HG02588 (cell line): ENCODE results near the gene FRYL.

Source experiments
- ATAC-seq: cut with Tn5 transposase; IDR thresholded peaks from one replicate; pipeline ENCODE4 v1.9.1; 2021; ENCODE audit warnings: mild to moderate bottlenecking, moderate library complexity; ENCODE audit not compliant: unreplicated experiment

FRYL gene

GRCh38 chr4:48498895-48499294 lies 281.2 kb downstream of the FRYL start:
- no peak for ATAC-seq

- ATAC-seq = no peak
Measured at GRCh38 chr4:48495941-48496340, 284.1 kb downstream of the FRYL start.

- ATAC-seq = no peak
Measured at GRCh38 chr4:48493452-48494100, 286.5 kb downstream of the FRYL start.

- no peak for ATAC-seq
Measured at GRCh38 chr4:48491514-48492176, 288.4 kb downstream of the FRYL start.

- no peak for ATAC-seq
Measured at GRCh38 chr4:48490680-48491513, 289.2 kb downstream of the FRYL start.

- peak; percentile 42 for ATAC-seq
Measured at GRCh38 chr4:48490012-48490679, 289.9 kb downstream of the FRYL start, which contains the start of gene ZAR1. ZAR1 (plus strand) TSS chr4:48490252; CDS start chr4:48490292, 40 bp downstream.

GRCh38 chr4:48489683-48490011 lies 290.4 kb downstream of the FRYL start:
- ATAC-seq = peak; percentile 7

GRCh38 chr4:48484494-48485168 lies 295.4 kb downstream of the FRYL start:
- ATAC-seq = no peak

- no peak for ATAC-seq
Measured at GRCh38 chr4:48483777-48484493, 296.1 kb downstream of the FRYL start.

GRCh38 chr4:48483006-48483776 lies 296.9 kb downstream of the FRYL start, which contains the start of gene SLC10A4:
SLC10A4 (plus strand) TSS chr4:48483343; CDS start chr4:48483562, 219 bp downstream.
- no peak for ATAC-seq

- no peak for ATAC-seq
Measured at GRCh38 chr4:48481581-48481980, 298.5 kb downstream of the FRYL start.

- ATAC-seq = no peak
Measured at GRCh38 chr4:48478273-48478672, 301.8 kb downstream of the FRYL start.

GRCh38 chr4:48475770-48476169 lies 304.3 kb downstream of the FRYL start:
- no peak for ATAC-seq

GRCh38 chr4:48472794-48473193 lies 307.3 kb downstream of the FRYL start:
- ATAC-seq = no peak

- no peak for ATAC-seq
Measured at GRCh38 chr4:48470570-48470969, 309.5 kb downstream of the FRYL start.

GRCh38 chr4:48470137-48470536 lies 309.9 kb downstream of the FRYL start:
- no peak for ATAC-seq

GRCh38 chr4:48467891-48468290 lies 312.2 kb downstream of the FRYL start:
- ATAC-seq = no peak

GRCh38 chr4:48467442-48467841 lies 312.6 kb downstream of the FRYL start:
- ATAC-seq = no peak

GRCh38 chr4:48462363-48462762 lies 317.7 kb downstream of the FRYL start:
- ATAC-seq = no peak
